ENCODE results near the gene GPATCH4. TPM values are rescaled to one million over a fixed set of nuclear protein-coding genes. Genes with fewer than 3 reads are reported as not detected.

GPATCH4 gene
- 100 to 1,000 TPM; 109 to 113 TPM for total RNA-seq

DNA sequence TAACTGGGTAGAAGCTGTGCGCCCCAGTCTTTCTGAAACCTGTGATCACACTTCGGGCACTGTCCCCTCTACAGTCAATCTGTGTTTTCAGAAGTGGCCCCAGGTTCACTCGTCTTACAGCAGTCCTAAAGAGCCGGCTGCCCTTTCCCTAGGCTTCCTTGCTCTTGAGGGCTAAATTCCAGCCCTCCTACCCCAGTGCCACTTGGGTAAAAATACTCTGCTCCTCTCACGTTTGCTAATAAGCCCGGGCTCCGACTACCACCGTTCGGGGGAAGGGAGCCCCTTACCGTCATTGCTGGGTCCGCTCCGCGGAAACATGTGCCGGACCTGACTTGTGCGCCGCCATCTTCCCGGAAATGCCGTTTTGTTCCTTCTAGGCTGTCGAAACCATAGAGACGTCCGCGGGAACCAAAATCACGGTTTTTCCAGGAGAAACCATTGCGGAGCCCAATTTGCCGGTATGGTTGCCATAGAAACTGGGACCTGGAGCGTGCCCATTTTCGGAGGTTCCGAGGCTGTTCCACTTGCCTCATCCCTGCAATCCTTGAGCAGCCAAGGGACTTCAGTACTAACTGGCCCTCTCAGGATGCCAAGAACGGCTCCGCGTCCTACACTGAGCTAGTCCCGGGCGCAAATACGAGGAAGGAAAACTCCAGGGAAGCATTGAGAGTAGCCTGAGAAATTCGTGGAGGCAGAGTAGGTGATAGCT is at the start of gene GPATCH4:
TSS of gene GPATCH4 (minus strand) at position 358 of the 709 bp plus-strand sequence.
- ChIA-PET POLR2A (interaction anchor here (0.6 to 3.0 kb wide), 3 partner anchors 9 to 144 kb away, joined by 4 to 23 read pairs (median 6); partner anchors contain the start of genes ISG20L2, METTL25B and NAXE), CTCF (interaction anchor here (0.6 to 4.1 kb wide), 10 partner anchors 9 to 215 kb away, joined by 3 to 17 read pairs (median 4); partner anchors contain the start of gene NAXE)

DNA sequence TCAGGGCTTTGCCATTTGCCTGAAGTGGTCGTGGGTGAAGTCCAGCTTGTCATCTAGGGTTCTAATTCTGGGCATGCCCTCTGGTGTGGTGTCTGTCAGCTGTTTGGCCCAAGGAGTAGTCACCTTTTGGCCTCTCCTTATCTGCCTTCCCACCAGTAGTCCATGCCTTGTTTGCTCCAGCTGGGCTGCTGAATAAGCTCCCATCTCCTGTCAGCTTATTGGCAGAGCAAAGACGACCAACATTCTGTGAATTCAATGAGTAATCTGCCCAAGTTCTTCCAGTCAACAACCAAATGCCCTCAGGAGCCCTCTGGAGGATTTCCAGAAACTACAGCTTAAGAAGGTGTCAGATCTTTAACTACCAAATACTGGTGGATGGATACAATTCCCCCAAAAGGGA is 47.7 kb upstream of the GPATCH4 start:
- CTCF ChIA-PET, result interaction anchor here (0.7 to 2.6 kb wide), 4 partner anchors 9 to 22 kb away, joined by 4 to 10 read pairs (median 7); no protein-coding TSS in a partner anchor

DNA sequence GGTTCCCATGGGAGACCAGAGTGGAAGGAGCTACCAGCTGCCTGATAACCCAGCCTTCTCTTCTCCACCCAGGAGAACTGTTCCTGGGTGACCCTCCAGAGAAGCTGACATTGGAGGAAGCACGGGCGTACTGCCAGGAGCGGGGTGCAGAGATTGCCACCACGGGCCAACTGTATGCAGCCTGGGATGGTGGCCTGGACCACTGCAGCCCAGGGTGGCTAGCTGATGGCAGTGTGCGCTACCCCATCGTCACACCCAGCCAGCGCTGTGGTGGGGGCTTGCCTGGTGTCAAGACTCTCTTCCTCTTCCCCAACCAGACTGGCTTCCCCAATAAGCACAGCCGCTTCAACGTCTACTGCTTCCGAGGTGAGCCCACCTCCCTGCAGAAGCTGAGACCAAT is 47.2 kb upstream of the GPATCH4 start:
- ChIA-PET POLR2A (interaction anchor here (1.1 kb wide), 1 partner anchor 57 kb away, joined by 3 read pairs; the partner anchor contains the start of gene NAXE), CTCF (interaction anchor here (0.7 to 2.6 kb wide), 5 partner anchors 9 to 25 kb away, joined by 3 to 10 read pairs (median 7); no protein-coding TSS in a partner anchor)

More for the DNA sequence above, 47.7 kb upstream of the GPATCH4 start:
- POLR2A ChIA-PET, result interaction anchor here (1.1 kb wide), 1 partner anchor 58 kb away, joined by 3 read pairs; the partner anchor contains the start of gene NAXE

DNA sequence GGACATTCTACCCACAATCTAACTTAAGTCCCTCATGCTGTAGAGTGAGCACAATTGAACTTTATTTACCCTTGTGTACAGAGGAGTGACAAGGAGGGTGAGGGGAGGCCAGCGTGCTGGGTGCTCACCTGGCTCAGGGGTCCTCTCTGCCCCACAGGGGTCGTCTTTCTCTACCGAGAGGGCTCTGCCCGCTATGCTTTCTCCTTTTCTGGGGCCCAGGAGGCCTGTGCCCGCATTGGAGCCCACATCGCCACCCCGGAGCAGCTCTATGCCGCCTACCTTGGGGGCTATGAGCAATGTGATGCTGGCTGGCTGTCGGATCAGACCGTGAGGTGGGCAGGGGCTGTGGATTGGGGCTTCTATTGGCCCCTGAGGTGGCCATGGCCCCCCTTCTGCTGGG is 46.1 kb upstream of the GPATCH4 start:
- ChIA-PET POLR2A (no interaction called here), CTCF (interaction anchor here (1.5 kb wide), 1 partner anchor 10 kb away, joined by 4 read pairs; no protein-coding TSS in a partner anchor)

DNA sequence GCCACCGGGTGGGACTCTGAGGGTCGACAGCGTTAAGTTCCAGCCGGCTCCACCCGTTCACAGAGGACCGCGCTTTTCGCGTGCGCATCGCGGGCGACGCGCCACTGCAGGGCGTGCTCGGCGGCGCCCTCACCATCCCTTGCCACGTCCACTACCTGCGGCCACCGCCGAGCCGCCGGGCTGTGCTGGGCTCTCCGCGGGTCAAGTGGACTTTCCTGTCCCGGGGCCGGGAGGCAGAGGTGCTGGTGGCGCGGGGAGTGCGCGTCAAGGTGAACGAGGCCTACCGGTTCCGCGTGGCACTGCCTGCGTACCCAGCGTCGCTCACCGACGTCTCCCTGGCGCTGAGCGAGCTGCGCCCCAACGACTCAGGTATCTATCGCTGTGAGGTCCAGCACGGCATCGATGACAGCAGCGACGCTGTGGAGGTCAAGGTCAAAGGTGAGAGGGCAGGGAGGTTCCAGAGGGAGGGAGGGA is 45.5 kb upstream of the GPATCH4 start:
- CTCF ChIA-PET, result interaction anchor here (1.5 kb wide), 1 partner anchor 10 kb away, joined by 4 read pairs; no protein-coding TSS in a partner anchor

DNA sequence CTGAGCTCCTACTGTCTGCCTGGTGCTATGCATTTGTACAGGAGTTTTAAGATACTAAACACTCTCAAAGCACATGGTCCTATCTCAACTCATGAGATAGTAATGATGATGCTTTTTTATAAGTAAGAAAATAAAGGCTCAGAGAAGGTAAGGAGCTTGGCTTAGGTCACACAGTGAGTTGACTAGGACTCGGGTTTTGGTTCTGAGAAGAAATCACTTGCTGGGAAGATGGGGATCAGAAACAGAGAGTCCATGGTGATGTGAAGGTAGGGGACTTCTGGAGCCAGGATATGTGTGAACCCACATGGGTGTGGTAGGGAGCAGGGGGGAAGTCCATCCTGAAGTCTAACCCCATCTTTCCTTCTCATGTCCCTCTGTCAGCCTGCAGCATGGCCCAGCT is 44.4 kb upstream of the GPATCH4 start:
- POLR2A ChIA-PET, result no interaction called here

More for the DNA sequence above, 45.5 kb upstream of the GPATCH4 start:
- POLR2A ChIA-PET, result no interaction called here

DNA sequence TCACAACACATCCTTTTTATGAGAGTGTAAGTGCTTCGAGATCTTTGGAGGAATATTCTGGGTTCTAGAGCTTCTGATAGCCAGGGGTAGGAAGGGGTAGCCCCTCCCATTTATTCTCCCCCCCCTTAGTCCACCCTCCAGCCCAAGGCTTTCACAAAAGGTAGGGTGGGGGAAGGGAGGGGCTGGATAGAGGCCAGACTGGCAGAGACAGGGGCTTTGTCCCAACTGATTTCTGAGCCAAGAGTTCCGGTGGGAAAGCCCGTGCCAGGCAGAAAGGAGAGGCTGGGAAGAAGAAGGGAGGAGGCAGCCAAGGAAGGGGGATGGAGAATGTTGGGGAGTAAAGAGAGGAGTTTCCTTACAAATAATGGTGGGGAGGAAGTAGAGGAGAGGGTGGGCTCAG is 43.8 kb upstream of the GPATCH4 start:
- ChIA-PET POLR2A (no interaction called here), CTCF (interaction anchor here (0.9 to 3.2 kb wide), 6 partner anchors 13 to 194 kb away, joined by 3 to 14 read pairs (median 4); no protein-coding TSS in a partner anchor)

More for the DNA sequence above, 44.4 kb upstream of the GPATCH4 start:
- CTCF ChIA-PET, result interaction anchor here (0.9 to 3.2 kb wide), 6 partner anchors 12 to 193 kb away, joined by 3 to 14 read pairs (median 4); no protein-coding TSS in a partner anchor

DNA sequence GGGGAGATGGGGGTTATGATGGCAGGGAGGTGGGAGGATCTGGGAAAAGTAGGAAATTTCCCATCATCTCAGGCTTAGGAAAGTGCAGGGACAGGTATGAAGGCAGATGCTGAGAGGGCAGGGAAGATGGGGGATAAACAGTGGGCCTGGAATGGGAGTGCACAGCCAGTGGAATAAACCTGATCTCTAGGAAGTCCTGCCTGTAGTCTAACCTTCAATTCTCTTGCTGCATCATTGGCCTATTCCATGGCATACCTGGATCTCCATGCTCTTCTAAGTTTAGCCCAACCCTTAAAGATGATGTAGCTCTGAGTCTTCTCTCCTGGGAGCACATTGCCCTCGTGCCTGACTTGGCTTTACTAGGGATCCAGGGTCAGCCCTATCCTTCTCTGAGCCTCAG is 43.4 kb upstream of the GPATCH4 start:
- CTCF ChIA-PET, result interaction anchor here (1.1 to 3.2 kb wide), 5 partner anchors 13 to 61 kb away, joined by 3 to 14 read pairs (median 6); no protein-coding TSS in a partner anchor

DNA sequence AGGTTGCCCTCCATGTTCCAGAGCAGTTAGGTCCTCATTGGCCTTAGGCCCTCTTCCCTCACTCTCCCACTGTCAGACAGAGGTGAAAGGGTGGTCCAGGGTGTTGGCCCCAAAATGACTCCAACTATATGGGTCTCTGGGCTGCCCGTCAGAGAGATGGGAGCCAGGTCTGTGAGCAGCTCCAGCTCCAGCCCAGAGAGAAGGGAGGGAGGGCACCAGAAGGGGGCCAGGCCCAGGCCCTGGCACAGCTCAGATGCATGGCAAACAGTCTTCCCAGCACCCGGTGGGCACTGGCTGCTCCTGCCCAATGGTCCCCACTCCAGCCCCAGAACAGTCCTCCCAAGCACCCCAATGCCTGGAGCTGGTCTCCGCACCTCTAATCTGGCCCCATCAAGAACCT is 42.9 kb upstream of the GPATCH4 start:
- ChIA-PET POLR2A (interaction anchor here (1.2 kb wide), 1 partner anchor 40 kb away, joined by 3 read pairs; no protein-coding TSS in a partner anchor), CTCF (interaction anchor here (0.7 to 3.2 kb wide), 7 partner anchors 16 to 83 kb away, joined by 3 to 14 read pairs (median 6); partner anchors contain the start of gene METTL25B)

More for the DNA sequence above, 43.4 kb upstream of the GPATCH4 start:
- POLR2A ChIA-PET, result no interaction called here

DNA sequence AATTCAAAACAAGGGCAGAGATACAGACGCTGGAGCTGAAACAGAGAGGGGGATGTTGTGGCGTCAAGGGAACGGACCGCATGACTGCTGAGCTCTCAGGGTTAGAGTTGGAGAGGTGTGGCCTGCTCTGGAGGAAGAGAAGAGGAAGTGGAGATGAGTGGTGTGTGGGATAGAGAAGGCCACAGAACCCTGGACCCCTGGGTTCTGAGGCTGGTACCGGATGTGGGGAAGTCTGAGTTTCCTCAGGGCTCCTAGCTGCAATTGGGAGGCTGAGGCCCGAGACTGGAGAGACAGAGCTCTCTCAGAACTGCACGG is 42.5 kb upstream of the GPATCH4 start:
- CTCF ChIA-PET, result interaction anchor here (0.7 to 3.2 kb wide), 10 partner anchors 13 to 84 kb away, joined by 3 to 14 read pairs (median 5); partner anchors contain the start of gene METTL25B
- POLR2A ChIA-PET, result interaction anchor here (1.2 kb wide), 1 partner anchor 40 kb away, joined by 3 read pairs; no protein-coding TSS in a partner anchor

DNA sequence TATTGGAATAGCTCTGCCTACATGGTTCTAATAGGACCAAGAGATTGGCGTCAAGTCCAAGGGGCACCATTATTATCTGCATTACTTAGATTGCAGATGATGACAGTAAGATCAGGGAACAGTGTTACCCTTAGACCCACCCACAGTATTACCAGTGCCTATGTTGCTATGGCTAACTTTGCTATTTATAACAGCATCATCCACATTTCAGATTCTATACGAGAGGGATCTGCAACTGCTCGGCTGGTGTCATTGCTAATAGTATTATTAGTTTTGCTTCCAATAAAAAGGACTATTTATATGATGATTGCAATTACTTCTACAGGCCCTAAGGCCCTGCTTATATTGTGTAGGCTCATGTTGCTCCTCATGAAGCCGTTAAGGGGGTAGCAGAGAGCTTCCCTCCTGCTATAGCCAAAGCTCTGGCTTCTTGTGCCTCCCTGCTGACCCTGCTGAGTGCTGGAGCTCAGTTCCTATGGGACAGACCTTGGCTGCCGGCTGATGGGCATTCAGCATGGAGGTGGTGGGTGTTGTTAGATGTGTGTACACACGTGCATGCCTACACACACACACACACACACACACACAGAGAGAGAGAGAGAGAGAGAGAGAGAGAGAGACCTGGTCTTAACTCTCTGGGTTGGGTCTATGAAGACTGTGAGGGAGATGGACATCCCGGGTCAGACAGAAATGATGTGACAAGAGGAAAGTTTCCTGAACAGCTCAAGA is 41.9 kb upstream of the GPATCH4 start:
- CTCF ChIA-PET, result interaction anchor here (0.6 to 3.2 kb wide), 12 partner anchors 14 to 112 kb away, joined by 3 to 14 read pairs (median 4); partner anchors contain the start of gene METTL25B
- POLR2A ChIA-PET, result interaction anchor here (1.2 kb wide), 1 partner anchor 41 kb away, joined by 3 read pairs; no protein-coding TSS in a partner anchor

DNA sequence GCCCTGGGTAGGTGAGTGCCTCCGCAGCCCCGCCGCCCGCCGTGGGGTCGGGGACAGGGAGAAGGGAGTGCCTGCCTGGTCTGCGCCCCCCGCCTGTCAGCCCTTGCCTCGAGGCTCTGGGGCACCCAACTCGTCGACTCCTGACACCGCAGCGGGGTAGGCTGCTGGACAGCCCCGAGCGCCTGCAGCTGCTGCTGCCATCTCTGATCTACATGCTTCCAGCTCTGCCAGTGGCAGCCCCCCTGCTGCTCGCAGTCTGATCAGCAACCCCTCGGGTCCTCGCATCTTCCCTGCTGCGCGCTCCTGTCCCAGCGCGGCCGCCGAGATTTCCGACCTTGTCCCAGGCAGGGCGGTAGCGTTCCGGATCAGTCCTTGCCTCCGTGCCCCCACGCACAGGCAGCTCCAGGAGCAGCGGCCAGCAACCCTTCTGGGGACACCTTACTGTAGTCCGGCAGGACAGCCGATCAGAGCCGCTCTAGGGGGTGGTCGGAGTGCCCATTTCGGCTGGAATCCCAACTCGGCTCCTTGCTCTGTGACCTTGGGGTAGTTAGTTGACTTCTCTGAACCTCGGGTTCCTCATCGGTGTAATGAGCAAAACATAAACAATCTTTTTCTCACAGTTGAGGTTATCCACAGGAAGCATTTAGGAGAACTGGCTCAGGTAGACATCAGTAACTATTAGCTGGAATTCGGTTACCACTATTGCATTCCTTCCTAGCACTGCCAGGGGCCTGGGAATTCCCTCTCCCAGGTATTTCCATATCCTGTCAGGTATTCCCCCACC is 41.2 kb upstream of the GPATCH4 start:
- POLR2A ChIA-PET, result interaction anchor here (1.2 kb wide), 1 partner anchor 42 kb away, joined by 3 read pairs; no protein-coding TSS in a partner anchor
- CTCF ChIA-PET, result interaction anchor here (1.0 to 3.1 kb wide), 7 partner anchors 15 to 36 kb away, joined by 3 to 16 read pairs (median 5); no protein-coding TSS in a partner anchor

DNA sequence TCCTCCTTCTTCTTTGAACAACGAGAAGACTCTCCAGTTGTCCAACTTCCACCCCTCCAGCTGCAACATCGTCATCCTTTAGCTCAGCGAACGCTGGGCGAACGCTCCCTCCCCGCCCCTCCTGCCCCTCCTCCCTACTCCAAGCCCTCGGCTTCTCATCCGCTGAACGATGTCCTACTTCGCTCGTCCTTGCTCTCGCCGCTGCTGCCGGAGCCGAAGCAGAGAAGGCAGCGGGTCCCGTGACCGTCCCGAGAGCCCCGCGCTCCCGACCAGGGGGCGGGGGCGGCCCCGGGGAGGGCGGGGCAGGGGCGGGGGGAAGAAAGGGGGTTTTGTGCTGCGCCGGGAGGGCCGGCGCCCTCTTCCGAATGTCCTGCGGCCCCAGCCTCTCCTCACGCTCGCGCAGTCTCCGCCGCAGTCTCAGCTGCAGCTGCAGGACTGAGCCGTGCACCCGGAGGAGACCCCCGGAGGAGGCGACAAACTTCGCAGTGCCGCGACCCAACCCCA is 40.5 kb upstream of the GPATCH4 start, which contains the start of gene BCAN:
TSS of gene BCAN (plus strand) at position 357 of the 504 bp plus-strand sequence. CDS start 3,938 bp downstream, outside the sequence.
- POLR2A ChIA-PET, result interaction anchor here (0.7 kb wide), 1 partner anchor 20 kb away, joined by 7 read pairs; no protein-coding TSS in a partner anchor
- CTCF ChIA-PET, result interaction anchor here (0.8 to 3.1 kb wide), 6 partner anchors 15 to 48 kb away, joined by 3 to 16 read pairs (median 4); no protein-coding TSS in a partner anchor

DNA sequence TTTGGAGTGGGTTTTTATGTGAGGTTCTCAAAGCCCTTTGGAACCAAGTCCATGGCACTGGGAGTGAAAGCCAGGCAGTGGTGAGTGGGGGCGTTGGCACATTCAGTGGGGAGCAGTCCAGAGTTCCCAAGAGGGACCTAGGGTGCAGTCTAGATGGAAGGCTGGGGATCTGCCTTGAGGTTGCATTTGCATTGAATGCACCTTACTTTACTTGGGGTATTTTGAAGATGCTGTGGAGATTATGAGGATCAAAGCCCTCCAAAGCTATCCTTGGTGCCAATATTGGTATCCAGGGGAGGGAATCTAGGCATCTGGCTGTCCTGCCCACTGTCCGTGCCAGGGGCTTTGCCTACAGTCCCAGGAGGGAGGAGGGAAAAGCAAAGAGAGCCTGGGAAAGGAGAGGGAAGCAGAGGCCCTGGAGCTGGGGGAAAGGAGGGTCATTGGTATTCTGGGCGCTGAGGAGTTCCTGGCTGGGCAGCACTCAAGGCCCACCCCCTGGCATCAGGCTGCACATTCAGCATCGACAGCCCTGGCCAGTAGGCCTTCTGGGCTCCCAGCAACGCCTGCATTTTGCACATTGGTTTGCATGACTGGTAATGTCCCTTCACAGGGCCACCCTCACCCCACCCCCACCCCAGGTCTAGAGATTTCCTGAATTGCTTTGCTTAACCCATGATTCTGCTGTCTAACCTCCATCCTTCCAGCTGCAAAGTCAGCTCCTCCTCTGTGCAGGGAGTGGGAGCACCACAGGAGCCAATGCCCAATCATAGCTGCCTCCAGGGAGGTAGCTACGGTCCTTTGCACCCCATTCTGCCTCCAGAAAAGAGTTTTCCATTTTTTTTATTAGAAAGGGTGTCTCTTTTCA is 39.8 kb upstream of the GPATCH4 start:
- POLR2A ChIA-PET, result interaction anchor here (0.6 to 0.7 kb wide), 2 partner anchors 21 to 266 kb away, joined by 4 to 7 read pairs; no protein-coding TSS in a partner anchor
- CTCF ChIA-PET, result interaction anchor here (0.8 to 3.1 kb wide), 6 partner anchors 11 to 48 kb away, joined by 3 to 16 read pairs (median 4); no protein-coding TSS in a partner anchor

DNA sequence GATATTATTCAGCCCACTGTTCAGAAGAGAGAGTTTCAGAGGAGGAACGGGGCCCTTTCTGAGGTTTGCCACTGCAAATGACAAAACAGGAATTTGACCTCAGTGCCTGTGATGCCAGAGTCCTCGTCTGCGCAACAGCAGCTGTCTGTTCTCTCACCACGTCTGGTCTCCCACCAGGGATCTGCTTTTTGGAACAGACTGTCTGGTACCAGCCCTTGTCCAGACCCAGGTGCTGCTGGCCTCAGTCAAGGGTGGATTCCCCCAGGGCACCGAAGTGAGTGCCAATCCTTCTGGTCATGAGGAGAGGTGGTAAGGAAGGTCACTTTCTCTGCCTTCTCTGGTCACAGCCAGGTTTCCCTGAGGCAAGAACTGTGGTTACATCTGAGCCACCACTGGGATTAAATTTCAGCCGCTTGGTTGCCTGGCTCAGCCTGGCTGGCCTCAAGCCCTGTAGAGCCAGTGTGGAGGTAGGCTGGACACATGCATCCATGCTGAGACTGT is 38.4 kb upstream of the GPATCH4 start:
- CTCF ChIA-PET, result interaction anchor here (3.1 kb wide), 1 partner anchor 13 kb away, joined by 16 read pairs; no protein-coding TSS in a partner anchor

More for the DNA sequence above, 38.4 kb upstream of the GPATCH4 start:
- POLR2A ChIA-PET, result no interaction called here
